ENCODE results near the gene PTPRK. TPM values are rescaled to one million over a fixed set of nuclear protein-coding genes. Genes with fewer than 3 reads are reported as not detected.

The PTPRK gene
- total and polyA plus RNA-seq, 10 of the 15 experiments (the other 5 are each of a cell fraction or from before 2014, with no cell fraction given), result 0.23 to 1.9 (median 0.55) TPM

DNA sequence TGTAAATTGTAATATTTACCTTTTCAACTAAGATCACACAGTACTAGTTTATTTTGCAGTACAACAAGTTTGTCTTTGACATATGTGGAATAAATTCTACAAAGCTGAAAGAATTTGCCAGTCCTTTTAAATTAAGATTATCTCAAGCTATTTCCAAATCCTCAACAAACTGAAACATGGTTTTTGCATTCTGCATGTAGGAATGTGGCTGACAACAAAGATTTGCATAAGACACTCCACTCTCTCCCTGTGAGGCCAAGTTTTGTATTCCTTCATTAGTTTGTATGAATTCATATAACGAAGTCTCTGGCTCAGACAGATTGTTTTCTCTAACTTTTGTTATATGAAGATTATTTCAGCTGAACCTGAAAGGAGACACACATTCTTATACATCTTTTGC, 495.4 kb downstream of the PTPRK start (continued):
- no peak for TF ChIP-seq ZBTB33 (IDR thresholded peaks at IDR 0.05)
- no peak for TF ChIP-seq CREB1 (IDR thresholded peaks at IDR 0.05; ENCODE audit: low read depth)
- no peak for TF ChIP-seq ZNF274 (IDR thresholded peaks at IDR 0.05; ENCODE audit: insufficient read depth, insufficient read length)
- TF ChIP-seq NFYA (IDR thresholded peaks at IDR 0.05; ENCODE audit: borderline replicate concordance, low read depth, low read length), result no peak

DNA sequence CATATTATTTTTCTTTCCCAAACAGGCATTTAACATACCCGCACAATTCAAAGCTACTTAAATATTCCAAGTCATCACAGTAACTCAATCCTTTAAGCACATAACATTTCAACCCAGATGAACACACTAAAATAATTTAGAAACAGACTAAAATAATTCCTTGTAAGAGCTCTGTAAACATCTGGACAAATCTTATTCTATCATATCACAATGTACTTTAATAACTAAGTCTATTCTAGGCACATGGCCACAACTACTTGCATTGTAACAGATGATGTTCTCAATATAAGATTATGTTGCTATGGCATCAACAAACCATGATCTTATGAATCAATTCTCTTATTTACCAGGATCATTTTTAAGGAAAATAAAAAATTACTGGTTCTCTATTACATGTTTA, 496.4 kb downstream of the PTPRK start:
- Histone ChIP-seq H3K79me2 (ENCODE audit: control insufficient read depth, insufficient read depth, low read length) (no peaks in the 10 kb centered on the region), H3K27ac (ENCODE audit: control insufficient read depth, insufficient read depth) (no peak overlapping the region), H3K9ac (ENCODE audit: control insufficient read depth, insufficient read depth, low read length) (no peak overlapping the region), H3K4me2 (ENCODE audit: control insufficient read depth, insufficient read depth) (no peak overlapping the region), H3K9me3 (replicated peaks; ENCODE audit: control insufficient read depth, insufficient read depth, low read length) (no peaks in the 10 kb centered on the region), H3K36me3 (ENCODE audit: control insufficient read depth in 2 of 2, insufficient read depth in 2 of 2, low read length in 1 of 2) (no peaks in the 10 kb centered on the region), H3K4me1 (ENCODE audit: control insufficient read depth, insufficient read depth, low read length) (no peaks in the 10 kb centered on the region), H3K27me3 (replicated peaks in 1 of 2; ENCODE audit: control insufficient read depth in 2 of 2, insufficient read depth in 2 of 2, low read length in 1 of 2) (no peaks in the 10 kb centered on the region), H4K20me1 (ENCODE audit: control insufficient read depth, insufficient read depth) (no peaks in the 10 kb centered on the region), H3K4me3 (no peak overlapping the region), H2AFZ (ENCODE audit: control insufficient read depth, low read depth, low read length) (no peak overlapping the region)
- BruUV-seq (replicated peaks), result no TSS peak
- ChIA-PET SMC1A (ENCODE audit: uncharacterized antibody, unreplicated experiment) (interaction anchor here (1.2 kb wide), 2 partner anchors 19 to 169 kb away, joined by 3 read pairs; no protein-coding TSS in a partner anchor), POLR2A (no interaction called here), RAD21 (ENCODE audit: unreplicated experiment) (no interaction called here), CTCF (interaction anchor here (0.6 kb wide), 1 partner anchor 169 kb away, joined by 3 read pairs; no protein-coding TSS in a partner anchor)
- intact Hi-C loops (cut with micrococcal nuclease; ENCODE audit: unreplicated experiment) (no loop called here), in situ Hi-C loops (cut with MboI) (no loop called here)
- TF ChIP-seq, protein P1, sequence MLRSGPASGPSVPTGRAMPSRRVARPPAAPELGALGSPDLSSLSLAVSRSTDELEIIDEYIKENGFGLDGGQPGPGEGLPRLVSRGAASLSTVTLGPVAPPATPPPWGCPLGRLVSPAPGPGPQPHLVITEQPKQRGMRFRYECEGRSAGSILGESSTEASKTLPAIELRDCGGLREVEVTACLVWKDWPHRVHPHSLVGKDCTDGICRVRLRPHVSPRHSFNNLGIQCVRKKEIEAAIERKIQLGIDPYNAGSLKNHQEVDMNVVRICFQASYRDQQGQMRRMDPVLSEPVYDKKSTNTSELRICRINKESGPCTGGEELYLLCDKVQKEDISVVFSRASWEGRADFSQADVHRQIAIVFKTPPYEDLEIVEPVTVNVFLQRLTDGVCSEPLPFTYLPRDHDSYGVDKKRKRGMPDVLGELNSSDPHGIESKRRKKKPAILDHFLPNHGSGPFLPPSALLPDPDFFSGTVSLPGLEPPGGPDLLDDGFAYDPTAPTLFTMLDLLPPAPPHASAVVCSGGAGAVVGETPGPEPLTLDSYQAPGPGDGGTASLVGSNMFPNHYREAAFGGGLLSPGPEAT (IDR thresholded peaks at IDR 0.05; ENCODE audit: low read depth), result no peak
- TF ChIP-seq KLF5 (IDR thresholded peaks at IDR 0.05; ENCODE audit: partially characterized antibody), result no peak
- no peak for TF ChIP-seq TBL1XR1 (IDR thresholded peaks at IDR 0.05; ENCODE audit: low read depth, low read length)
- TF ChIP-seq SP1 (IDR thresholded peaks at IDR 0.05; ENCODE audit: low read depth, low read length), result no peak
- TF ChIP-seq YY1 (IDR thresholded peaks at IDR 0.05; ENCODE audit: low read depth, low read length), result no peak
- TF ChIP-seq, protein P2, sequence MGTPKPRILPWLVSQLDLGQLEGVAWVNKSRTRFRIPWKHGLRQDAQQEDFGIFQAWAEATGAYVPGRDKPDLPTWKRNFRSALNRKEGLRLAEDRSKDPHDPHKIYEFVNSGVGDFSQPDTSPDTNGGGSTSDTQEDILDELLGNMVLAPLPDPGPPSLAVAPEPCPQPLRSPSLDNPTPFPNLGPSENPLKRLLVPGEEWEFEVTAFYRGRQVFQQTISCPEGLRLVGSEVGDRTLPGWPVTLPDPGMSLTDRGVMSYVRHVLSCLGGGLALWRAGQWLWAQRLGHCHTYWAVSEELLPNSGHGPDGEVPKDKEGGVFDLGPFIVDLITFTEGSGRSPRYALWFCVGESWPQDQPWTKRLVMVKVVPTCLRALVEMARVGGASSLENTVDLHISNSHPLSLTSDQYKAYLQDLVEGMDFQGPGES (IDR thresholded peaks at IDR 0.05), result no peak
- no peak for TF ChIP-seq ZZZ3 (IDR thresholded peaks at IDR 0.05; ENCODE audit: control insufficient read depth, insufficient read length, low read depth)
- TF ChIP-seq, protein P3, sequence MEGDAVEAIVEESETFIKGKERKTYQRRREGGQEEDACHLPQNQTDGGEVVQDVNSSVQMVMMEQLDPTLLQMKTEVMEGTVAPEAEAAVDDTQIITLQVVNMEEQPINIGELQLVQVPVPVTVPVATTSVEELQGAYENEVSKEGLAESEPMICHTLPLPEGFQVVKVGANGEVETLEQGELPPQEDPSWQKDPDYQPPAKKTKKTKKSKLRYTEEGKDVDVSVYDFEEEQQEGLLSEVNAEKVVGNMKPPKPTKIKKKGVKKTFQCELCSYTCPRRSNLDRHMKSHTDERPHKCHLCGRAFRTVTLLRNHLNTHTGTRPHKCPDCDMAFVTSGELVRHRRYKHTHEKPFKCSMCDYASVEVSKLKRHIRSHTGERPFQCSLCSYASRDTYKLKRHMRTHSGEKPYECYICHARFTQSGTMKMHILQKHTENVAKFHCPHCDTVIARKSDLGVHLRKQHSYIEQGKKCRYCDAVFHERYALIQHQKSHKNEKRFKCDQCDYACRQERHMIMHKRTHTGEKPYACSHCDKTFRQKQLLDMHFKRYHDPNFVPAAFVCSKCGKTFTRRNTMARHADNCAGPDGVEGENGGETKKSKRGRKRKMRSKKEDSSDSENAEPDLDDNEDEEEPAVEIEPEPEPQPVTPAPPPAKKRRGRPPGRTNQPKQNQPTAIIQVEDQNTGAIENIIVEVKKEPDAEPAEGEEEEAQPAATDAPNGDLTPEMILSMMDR (IDR thresholded peaks at IDR 0.05 in 2 of 3, conservative IDR thresholded peaks at IDR 0.05 in 1 of 3; ENCODE audit: control insufficient read depth in 2 of 3, extremely low read depth in 1 of 3, insufficient read depth in 1 of 3, low read depth in 3 of 3, low read length in 3 of 3), result no peak
- DNase-seq (ENCODE audit: low read depth, low spot score), result no peak
- FAIRE-seq, result no peak
- no peak for ATAC-seq
- 44% methylated on average over 1 of the region's 1 CpG for WGBS (ENCODE audit: insufficient coverage, insufficient replicate concordance, low lambda C conversion rate, missing lambda C conversion rate)

Data from GM12878 (cell line).